ENCODE data around the gene PRMT1.

PRMT1 gene

DNA sequence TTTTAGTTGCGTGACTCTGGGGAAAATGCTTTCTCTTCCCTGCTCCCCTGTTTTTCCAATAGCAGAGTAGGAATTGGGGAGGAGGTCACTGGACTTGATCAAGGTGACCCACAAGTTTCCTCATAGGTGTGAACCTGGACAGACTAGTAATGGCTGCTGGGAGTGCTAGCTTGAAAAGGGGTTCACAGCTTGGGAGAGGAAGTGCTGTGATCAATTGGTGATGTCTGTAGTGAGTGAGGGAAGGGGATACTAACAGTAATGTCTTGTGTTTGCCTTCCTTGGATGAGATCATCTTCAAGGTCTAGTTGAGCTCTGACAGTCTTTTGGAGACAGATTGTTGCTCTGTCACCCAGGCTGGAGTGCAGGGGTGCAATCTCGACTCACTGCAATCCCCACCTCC lies 9.6 kb upstream of the PRMT1 start:
- DNase-seq (ENCODE audit: low read depth) = no peak

DNA sequence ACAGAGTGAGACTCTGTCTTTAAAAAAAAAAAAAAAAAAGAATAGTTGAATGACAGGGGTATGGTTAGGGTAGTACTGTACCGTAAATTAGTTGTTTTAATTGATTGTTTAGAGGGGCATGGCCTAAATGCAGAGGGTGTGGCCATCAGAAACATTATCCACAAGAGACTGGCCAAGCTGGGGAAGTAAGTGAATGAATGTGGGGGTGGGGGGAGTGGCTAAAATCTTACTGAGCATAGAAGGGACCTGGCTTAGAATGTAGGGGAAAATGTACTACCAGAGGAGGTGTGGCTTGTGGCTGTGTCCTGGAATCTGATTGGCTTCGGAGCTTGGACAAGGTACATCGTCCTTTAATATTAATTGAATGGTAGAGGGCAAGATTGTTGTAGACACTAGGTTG lies 7.6 kb upstream of the PRMT1 start:
- DNase-seq (ENCODE audit: low read depth) = no peak

DNA sequence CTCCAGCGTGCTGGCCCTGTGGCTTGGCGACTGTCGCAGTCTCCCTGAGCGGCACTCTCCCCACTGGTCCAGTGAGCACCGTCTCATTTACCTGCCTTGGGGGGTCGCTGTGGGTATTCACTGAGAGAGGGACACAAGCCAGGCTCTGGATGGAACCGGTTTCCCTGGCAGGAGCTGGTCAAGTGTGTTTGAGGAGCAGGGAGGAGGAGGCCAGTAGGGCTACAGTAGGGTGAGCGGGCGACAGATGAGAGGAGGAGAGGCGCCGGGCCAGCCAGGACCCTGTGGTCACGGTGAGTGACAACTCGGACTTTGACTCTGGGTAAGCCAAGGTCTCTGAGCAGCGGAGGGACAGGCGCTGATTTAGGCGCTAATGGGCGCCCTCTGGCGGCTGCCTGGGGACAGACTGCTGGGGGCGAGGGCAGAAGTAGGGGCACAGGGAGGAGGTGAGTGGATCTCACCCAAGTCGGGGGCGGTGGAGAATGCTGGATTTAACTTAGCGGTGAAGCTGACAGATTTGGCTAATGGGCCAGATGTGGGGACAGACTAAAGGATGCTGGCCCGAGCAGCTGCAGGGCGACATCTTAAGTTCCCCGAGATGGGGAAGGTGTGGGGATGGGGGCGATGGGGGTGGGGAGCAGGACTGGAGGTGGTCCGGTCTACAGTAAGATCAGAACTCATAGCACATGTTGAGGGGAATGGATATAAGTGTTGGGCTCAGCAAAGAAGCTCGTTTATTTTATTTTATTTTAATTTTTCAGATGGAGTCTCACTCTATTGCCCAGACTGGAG lies 4.7 kb upstream of the PRMT1 start:
- no peak for DNase-seq (ENCODE audit: low read depth)

DNA sequence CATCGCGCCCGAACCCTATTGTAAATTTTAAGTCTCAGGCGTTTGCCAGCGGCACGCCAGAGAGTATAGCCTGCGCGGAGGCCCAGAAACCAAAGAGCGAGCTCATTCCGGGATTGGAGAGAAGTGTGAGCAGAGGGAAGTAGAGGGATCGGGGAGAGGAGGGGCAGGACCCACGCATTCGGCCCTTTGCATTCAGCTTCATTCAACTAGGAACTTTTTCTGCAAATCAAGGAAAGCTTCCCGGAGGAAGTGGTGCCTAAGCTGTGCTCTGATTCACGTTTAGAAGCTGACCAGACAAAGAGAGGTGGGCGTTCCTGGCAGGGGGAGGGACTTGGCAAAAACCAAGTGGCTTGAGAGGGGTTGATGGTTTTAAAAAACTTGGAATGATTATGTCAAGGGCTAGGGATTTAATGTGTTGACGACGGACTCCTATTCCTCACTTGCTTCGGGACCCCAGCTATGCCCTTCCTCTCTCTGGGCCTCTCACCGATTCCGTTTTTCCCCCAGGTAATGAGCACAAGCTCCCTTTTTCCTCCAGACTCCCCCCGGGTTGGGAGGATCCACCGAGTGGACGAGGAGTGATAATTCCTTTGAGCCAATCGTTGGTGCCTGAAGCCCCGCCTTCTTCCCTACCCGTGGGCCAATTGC lies 811 bp upstream of the PRMT1 start:
- peak; percentile 85 for DNase-seq (ENCODE audit: low read depth)

DNA sequence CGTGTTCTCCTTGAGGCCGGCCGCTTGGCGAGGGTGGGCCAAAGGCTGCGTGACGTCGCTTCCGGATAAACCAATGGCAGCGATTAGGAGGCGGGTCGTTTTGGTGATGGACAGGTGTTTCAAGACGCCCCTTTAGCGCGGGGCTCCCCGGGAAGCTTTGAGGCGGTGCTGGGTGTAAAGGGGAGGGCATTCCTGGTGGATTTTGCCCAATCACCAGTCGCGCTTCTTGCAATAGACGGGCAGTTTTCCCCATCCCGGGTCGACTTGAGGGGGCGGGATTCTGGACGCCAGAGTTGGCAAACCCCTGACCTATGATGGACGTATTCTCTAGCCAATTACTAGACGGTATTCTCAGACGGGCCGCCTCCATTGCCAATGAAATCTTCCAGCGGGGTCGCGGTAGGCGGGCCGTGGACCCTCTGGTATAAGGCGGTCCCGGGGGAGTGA lies 264 bp upstream of the PRMT1 start:
- DNase-seq (ENCODE audit: low read depth) = peak; percentile 100

DNA sequence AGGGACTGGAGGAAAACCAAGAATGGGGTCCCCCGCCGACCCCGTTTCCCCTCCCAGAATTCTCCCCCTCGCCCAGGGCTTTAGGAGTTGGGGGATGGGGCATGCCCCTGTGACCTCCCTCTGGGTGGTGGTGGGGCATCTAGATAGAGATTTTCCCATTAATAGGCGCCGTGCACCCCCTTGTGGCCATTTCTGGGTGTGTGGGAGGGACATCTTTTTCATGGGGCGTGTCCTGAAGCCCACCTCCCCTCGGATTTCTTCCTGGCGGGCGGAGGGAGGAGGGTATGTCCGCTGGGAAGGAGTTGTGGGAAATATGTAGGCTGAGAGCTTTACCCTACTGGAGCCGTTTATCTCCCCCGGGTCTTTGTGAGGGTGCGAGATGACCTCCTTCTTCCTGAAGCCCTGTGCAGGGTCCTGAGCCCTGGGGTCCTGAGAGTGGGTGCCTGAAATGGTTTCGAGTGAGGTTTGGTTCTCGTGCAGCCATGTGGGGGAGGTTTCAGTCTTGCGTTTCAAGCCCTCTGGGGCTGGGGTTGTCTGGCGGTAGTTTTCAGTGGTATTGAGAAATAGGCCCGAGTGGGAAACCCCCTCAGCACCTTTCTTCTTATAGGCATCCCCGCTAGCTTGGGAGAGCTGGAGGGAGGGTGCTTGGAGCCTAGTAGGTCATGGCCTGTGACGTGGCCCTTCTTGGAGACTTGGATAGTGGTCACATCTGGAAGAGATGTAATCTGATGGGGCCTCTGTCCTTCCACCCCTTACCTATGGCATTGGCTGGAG lies 1.0 kb downstream of the PRMT1 start:
- DNase-seq (ENCODE audit: low read depth) = no peak

DNA sequence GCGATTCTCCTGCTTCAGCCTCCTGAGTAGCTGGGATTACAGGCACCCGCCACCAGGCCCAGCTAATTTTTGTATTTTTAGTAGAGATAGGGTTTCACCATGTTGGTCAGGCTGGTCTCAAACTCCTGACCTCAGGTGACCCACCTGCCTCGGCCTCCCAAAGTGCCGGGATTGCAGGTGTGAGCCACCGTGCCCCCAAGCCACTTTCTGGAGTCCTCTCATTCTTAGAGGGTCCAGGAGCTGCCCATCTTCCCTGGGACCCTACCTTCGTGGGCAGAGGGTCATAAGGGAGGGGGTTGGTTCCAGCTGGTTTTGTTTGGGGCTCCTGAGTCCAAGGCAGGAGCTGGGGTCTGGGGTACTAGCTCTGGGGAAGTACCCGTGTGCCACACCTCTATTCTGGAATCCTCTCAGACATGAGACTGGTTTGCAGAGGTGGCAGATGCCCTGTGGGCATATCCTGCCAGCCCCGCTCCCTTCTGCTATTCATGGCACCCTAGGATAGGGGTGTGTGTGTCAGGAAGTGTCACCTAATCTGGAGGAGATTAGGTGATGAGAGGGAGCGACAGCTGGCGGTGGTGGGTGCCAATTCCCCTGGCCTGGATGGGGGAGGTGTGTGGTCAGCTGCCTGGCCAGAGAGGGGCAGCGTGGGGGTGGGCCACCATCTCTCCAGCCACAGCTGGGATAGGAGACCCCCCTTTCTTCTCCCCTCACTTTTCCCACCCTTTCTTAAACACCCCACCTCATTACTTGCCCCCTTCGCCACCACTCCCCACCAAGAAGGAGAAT lies 2.1 kb downstream of the PRMT1 start:
- no peak for DNase-seq (ENCODE audit: low read depth)

DNA sequence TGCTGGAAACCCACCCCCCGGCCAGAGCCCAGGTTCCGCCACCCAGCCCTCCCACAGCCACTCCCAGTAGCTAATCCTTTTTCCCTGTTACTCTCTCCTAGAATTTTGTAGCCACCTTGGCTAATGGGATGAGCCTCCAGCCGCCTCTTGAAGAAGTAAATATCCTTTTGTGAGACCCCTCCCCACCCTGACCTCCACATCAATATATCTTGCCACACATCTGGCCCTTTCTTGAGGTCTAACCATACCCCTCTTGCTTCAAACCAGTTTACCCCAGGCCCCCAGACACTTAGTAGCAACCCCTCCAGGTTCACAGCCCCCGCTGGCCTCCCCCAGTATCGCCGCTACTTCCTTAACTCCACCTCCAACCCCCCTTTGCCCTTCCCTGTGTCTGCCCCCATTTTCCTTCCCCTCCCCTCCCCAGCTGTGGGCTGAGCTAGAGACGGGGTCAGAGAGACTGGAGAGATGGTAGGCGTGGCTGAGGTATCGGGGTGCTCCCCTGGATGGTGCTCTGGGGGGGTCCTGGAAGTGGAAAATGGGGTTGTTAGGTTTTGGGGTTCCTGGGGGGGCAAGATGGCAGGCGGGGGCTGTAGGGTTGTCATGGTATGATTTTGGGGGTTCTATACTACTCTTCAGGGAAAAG lies 2.8 kb downstream of the PRMT1 start:
- no peak for DNase-seq (ENCODE audit: low read depth)

DNA sequence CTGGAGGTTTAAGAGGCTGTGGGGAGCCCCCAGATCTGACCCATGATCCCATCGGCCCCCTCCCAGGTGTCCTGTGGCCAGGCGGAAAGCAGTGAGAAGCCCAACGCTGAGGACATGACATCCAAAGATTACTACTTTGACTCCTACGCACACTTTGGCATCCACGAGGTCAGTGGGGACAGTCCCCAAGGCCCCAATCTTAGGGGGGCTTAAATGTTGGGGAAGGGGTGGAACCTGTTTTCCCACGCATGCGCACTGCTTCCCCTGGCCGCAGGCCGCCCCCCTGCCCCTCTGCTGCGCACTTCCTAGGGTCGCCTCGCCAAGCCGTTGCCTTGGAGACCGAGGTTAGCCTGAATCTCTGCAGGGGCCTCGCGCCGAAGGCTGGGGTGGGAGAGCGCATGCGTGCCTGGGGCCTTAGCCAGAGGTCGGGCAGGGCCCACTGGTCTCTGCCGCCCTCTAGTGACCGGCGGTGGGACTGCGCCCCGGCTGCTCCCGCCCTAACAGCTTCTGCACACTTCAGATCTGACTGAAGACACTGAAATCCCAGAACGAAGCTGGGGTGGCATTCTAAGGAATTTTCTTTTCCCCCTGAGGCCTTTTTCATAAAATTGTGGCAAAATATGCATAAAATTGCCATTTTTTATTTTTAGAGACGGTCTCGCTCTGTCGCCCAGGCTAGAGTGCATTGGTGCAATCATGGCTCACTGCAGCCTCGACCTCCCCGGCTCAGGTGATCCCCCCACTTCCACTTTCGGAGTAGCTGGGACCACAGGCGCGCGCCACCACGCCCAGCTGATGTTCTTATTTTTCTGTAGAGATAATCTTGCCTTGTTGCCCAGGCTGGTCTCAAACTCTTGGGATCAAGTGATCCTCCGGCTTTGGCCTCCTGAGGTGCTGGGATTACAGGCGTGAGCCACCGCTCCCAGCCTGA lies 3.6 kb downstream of the PRMT1 start:
- DNase-seq (ENCODE audit: low read depth) = no peak

DNA sequence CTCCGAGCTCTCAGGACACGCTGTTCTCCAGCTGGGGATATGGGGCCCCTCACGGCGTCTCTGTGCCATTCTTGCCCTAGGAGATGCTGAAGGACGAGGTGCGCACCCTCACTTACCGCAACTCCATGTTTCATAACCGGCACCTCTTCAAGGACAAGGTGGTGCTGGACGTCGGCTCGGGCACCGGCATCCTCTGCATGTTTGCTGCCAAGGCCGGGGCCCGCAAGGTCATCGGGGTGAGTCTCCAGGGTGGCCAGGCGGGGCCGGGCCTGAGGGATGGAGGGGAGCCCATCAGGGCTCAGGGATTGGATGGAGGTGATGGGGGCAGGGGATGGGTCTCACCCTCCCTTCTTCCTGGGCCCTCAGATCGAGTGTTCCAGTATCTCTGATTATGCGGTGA lies 4.8 kb downstream of the PRMT1 start:
- no peak for DNase-seq (ENCODE audit: low read depth)

DNA sequence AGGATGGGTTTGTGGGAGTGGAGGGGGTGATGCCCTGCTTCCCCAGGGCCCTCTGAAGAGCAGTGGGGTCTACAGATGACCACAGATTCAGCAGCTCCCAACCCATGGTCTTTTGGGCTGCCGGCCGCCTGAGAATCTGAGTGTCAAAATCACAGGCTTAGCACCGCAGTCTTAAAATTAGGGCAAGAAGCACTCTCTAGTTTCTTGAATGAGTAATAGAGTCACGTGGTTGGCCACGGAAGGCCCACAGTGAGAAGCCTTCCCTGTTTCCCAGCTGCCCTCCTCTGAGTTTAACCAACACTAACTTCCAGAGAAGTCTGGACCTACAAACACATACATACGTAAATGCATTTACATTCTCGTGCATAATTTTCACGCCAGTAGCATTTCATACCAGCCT lies 5.2 kb downstream of the PRMT1 start:
- DNase-seq (ENCODE audit: low read depth) = no peak

DNA sequence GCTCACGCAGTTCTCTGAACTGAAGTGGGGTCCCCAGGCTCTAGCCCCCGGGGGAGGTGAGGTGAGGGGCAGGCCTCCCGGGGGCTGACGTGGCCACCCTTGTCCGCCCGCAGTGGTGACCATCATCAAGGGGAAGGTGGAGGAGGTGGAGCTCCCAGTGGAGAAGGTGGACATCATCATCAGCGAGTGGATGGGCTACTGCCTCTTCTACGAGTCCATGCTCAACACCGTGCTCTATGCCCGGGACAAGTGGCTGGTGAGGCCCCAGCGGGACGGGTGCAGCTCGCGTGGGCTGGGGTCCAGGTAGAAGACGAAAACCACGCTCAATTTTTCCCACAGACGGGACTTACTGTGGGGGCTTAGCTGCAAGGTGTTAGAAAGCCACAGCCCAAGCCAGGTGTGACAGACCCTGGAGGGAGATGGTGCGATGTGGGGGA lies 6.8 kb downstream of the PRMT1 start:
- DNase-seq (ENCODE audit: low read depth) = no peak

DNA sequence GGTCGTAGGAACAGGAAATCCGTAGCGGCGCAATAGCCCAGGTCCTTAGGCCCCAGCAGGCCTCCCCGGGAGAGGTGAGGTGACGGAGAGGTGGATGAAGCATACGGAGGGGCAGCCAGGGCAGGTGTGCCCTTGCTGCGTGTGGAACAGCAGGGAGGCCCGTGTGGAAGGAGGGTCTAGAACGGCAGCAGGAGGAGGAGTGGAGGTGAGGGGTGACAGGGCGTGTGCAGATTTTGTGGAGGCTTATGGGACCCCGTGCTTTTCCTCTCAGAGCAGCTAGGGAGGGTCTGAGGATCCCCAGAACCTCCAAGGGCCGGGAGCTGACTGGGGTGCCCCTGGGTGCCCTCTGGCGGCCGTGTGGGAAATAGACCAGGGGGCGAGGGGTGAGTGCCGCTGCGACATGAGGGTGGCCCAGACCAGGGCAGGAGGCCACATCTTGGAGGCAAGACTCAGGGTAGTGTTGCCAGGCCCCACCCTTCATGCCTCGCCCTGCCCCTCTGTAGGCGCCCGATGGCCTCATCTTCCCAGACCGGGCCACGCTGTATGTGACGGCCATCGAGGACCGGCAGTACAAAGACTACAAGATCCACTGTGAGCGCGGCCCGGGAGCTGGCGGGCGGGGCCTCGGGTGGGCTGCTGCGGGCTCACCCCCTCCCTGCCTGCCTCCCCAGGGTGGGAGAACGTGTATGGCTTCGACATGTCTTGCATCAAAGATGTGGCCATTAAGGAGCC lies 7.3 kb downstream of the PRMT1 start:
- no peak for DNase-seq (ENCODE audit: low read depth)

DNA sequence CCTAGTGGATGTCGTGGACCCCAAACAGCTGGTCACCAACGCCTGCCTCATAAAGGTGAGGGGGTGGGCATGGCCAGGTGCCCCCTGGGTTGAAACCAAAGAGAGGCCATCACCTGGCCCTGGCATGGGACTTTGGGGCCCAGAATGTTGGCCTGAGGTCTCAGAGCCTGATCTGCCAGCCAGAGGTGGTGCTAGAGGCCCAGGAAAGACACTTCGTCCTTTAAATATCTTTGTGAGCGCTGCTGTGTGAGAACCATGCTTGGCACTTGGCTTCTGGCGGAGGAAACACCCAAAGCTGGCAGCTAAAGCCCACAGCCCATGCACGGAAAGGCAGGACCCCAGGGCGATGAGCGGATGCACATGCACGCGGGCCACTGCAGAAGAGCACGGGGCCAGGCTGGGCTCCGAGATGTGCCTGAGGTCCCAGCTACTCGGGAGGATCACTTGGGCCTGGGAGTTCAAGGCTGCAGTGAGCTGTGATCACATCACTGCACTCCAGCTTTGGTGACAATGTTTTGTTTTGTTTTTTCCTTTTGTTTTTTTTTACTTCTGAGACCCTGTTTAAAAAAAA lies 8.0 kb downstream of the PRMT1 start:
- DNase-seq (ENCODE audit: low read depth) = no peak

DNA sequence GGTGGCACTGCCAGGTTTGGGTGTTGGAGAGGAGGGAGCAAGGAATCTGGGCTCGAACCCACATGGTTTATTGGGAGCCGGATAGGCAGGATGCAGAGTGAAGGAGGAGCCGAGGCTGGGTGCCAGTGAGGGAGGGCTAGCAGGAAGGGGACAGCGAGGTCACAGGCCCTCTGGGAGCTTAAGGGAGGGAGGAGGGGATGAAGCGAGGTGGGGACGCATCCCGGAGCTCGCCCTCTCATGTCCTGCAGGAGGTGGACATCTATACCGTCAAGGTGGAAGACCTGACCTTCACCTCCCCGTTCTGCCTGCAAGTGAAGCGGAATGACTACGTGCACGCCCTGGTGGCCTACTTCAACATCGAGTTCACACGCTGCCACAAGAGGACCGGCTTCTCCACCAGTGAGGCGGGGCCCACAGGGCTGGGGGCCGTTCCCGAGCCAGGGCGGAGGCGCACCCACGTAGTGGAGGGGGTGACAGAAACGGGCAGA lies 8.8 kb downstream of the PRMT1 start:
- DNase-seq (ENCODE audit: low read depth) = no peak

DNA sequence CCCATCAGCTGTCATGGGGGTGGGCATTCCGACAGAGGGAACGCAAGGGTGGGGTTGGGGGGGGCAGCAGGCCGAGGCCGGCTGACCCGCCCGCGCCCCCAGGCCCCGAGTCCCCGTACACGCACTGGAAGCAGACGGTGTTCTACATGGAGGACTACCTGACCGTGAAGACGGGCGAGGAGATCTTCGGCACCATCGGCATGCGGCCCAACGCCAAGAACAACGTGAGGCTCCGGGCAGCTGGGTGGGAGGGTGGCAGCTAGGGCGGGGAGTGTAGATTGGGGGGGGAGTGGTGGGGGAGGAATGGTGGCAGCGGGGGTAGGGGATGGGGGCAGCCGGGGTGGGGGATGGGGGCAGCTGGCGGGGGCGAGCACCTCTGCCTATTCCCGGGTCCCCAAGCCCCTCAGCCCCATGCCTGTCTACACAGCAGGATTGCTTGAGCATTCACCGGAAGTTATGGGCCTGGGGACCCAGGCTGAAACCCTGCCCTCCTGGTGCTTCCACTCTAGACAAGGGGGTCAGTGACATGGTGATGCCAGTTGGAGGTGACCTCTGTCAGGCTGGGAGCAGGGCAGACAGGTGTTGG lies 9.5 kb downstream of the PRMT1 start:
- DNase-seq (ENCODE audit: low read depth) = no peak

DNA sequence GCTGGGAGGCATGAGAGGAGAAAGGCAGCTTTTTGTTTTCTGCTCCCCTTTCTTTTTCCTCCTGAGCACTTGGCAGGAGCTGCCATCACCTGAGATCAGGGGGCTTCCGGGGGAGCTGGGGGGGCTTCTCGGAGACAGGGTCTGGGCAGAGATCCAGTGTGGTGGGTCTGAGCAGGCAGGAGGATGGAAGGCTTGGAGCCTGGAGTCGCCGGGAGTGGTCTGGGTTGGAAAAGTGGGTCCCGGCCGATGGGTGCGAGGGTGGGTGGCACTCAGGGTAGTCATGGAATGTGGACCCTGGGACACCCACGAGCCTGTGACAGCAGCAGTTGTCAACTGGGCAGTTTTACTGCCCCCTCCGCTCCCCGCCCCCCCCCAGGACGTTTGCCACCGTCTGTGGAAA lies 10.1 kb downstream of the PRMT1 start:
- no peak for DNase-seq (ENCODE audit: low read depth)

DNA sequence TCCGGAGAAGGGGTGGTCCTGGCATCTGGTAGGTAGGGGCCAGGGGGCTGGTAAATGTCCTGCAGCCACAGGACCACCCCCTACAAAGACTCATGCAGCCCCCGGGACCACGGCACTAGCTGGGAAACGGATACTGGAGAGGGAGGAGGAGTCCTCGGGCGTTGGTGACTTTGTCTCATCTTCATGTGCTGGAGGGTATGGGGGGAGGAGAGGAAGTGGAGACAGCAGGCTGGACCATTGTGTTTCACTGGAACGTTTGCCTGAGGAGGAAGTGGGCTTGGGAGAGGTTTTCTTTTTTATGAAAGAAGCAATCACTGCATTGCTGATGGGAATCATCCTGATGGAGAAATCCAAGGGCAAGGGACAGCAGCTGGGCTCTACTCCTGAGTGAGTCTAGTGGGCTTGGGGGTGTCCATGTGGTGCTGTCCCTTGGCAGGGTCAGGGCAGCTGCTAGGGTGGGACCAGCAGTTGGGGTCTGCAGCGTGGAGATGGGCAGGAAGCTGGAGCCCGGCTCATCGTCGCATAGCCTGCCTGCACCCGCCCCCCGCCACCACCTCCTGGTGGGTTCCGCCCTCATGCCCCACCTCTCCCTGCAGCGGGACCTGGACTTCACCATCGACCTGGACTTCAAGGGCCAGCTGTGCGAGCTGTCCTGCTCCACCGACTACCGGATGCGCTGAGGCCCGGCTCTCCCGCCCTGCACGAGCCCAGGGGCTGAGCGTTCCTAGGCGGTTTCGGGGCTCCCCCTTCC lies 10.7 kb downstream of the PRMT1 start:
- no peak for DNase-seq (ENCODE audit: low read depth)

Measured in non-pigmented ciliary epithelial cell (primary cell).